H4 (cell line): ENCODE measurements around the gene AUH. TPM values are rescaled to one million over a fixed set of nuclear protein-coding genes. Genes with fewer than 3 reads are reported as not detected.

Experiments
- DNase-seq: peaks from one replicate; pipeline ENCODE4 v3.0.0-alpha.2; 2015; ENCODE audit warnings: low spot score
- total RNA-seq: library from RNA; depleted of rRNA; stranded (reverse); fragments of >200 nt; shearing (Covaris generic); gene quantifications from 2 replicates; pipeline ENCODE4 v1.2.3, GENCODE V29; 2014

Gene AUH
- total RNA-seq, 1 experiment from 2014 or later: 12.9 TPM

GRCh38 chr9:91247278-91247677 lies 114.4 kb downstream of the AUH start:
- no peak for DNase-seq

GRCh38 chr9:91246846-91247245 lies 114.9 kb downstream of the AUH start:
- DNase-seq: no peak

- DNase-seq: no peak
Observed at GRCh38 chr9:91245431-91246313, 116.0 kb downstream of the AUH start.

GRCh38 chr9:91243029-91243428 lies 118.7 kb downstream of the AUH start:
- DNase-seq: no peak

GRCh38 chr9:91241909-91242308 lies 119.8 kb downstream of the AUH start:
- no peak for DNase-seq

GRCh38 chr9:91240596-91241165 lies 121.0 kb downstream of the AUH start:
- DNase-seq: no peak

- no peak for DNase-seq
Observed at GRCh38 chr9:91239367-91240111, 122.2 kb downstream of the AUH start.

GRCh38 chr9:91234523-91234922 lies 127.2 kb downstream of the AUH start:
- no peak for DNase-seq

- DNase-seq: no peak
Observed at GRCh38 chr9:91231619-91232018, 130.1 kb downstream of the AUH start.

GRCh38 chr9:91223000-91223399 lies 138.7 kb downstream of the AUH start:
- DNase-seq: no peak

- no peak for DNase-seq
Observed at GRCh38 chr9:91222457-91222856, 139.3 kb downstream of the AUH start.

- DNase-seq: peak; percentile 64
Observed at GRCh38 chr9:91221332-91221731, 140.4 kb downstream of the AUH start.

GRCh38 chr9:91220491-91221135 lies 141.1 kb downstream of the AUH start:
- DNase-seq: no peak

GRCh38 chr9:91220021-91220420 lies 141.7 kb downstream of the AUH start:
- DNase-seq: no peak

- no peak for DNase-seq
Observed at GRCh38 chr9:91219557-91219956, 142.2 kb downstream of the AUH start.

- no peak for DNase-seq
Observed at GRCh38 chr9:91217388-91217787, 144.3 kb downstream of the AUH start.

GRCh38 chr9:91214867-91215266 lies 146.9 kb downstream of the AUH start:
- DNase-seq: no peak

GRCh38 chr9:91214086-91214485 lies 147.6 kb downstream of the AUH start:
- DNase-seq: no peak

- DNase-seq: no peak
Observed at GRCh38 chr9:91212596-91213243, 149.0 kb downstream of the AUH start.

- no peak for DNase-seq
Observed at GRCh38 chr9:91211919-91212318, 149.8 kb downstream of the AUH start.

GRCh38 chr9:91211414-91211813 lies 150.3 kb downstream of the AUH start:
- DNase-seq: no peak

GRCh38 chr9:91210318-91210717 lies 151.4 kb downstream of the AUH start:
- DNase-seq: no peak
